ENCODE results near the gene NBPF12.
"Not testable (repeated sequence)": the region's sequence is repeated elsewhere in the genome, so short reads cannot be mapped to it uniquely, and the experiment has no call there.

Gene NBPF12

DNA sequence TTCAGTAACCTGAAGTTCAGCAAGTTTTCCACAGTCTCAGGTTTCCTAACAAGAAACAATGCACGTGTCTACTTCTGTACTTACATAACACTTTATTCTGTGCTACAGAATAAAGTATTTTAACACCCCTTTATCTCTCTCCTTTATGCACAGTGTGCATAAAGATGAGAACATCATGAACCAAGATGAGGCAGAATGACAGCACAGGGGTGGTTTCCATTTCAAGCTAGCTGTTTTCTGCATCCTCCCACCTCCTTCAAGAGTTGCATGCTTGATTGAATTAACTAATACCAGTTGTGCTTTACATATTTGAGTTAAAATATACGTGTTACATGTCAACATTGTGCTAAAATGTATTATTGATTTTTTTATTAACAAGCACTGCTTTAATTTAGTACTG, 14.0 kb upstream of the NBPF12 start:
- no CpG with 5 or more reads among the region's 2 CpGs for WGBS, 2 donors (ENCODE audit: extremely low coverage in 2 of 2, insufficient read length in 2 of 2, insufficient replicate concordance in 1 of 2)
- H3K27me3 ChIP-seq (ENCODE audit: control insufficient read depth in 3 of 3, insufficient read depth in 3 of 3, low read depth in 1 of 3, low read length in 3 of 3); H4K8ac ChIP-seq (ENCODE audit: low read depth, low read length); H3K9ac ChIP-seq (ENCODE audit: low read depth, low read length, poor library complexity); H4K91ac ChIP-seq (ENCODE audit: low read depth, low read length, poor library complexity); H3K4me1 ChIP-seq (ENCODE audit: control insufficient read depth in 2 of 2, insufficient read depth in 1 of 2, low read depth in 1 of 2, low read length in 2 of 2); H2AFZ ChIP-seq (ENCODE audit: low read length); H3K27ac ChIP-seq (replicated peaks; ENCODE audit: low read length); H3K4ac ChIP-seq (ENCODE audit: low read length); H3K23ac ChIP-seq (ENCODE audit: low read depth, low read length, poor library complexity); H3K79me1 ChIP-seq (ENCODE audit: low read depth, low read length); H2BK12ac ChIP-seq (ENCODE audit: low read length); H3K36me3 ChIP-seq (replicated peaks in 1 of 2; ENCODE audit: control insufficient read depth in 2 of 2, insufficient read depth in 2 of 2, low read length in 2 of 2); H3K4me3 ChIP-seq (ENCODE audit: low read length in 2 of 2); H2AK5ac ChIP-seq (ENCODE audit: low read depth, low read length); H3K18ac ChIP-seq (ENCODE audit: low read length); H2BK5ac ChIP-seq (ENCODE audit: low read length); H3K14ac ChIP-seq (ENCODE audit: low read length); H2BK15ac ChIP-seq (ENCODE audit: low read length); H3K4me2 ChIP-seq (ENCODE audit: insufficient read depth, low read length, poor library complexity, severe bottlenecking); H3K9me3 ChIP-seq (replicated peaks in 1 of 2; ENCODE audit: control insufficient read depth in 2 of 2, insufficient read depth in 1 of 2, low read depth in 1 of 2, low read length in 2 of 2); H2BK120ac ChIP-seq (ENCODE audit: low read depth, low read length); DNase-seq (ENCODE audit: low spot score): not testable (repeated sequence)

DNA sequence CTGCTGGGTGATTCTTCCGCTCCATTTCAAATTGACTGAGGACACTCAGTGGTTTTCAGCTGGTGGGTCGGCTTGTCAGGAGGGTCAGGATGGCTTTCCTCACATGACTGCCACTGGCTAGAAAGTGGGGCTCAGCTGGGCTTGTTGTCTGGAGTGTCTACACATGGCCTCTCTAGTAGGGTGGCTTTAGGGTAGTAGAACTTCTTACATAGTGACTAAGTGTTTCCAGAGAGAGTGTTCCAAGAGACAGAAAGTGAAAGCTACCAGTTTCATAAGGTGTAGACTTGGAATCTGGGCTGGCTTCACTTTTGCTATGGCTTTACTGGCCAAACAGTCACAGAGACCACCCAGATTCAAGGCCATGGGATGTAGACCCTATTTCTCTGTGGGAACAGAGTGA, 11.7 kb upstream of the NBPF12 start:
- not testable (repeated sequence) for H2BK15ac ChIP-seq (ENCODE audit: low read length); H3K23ac ChIP-seq (ENCODE audit: low read depth, low read length, poor library complexity); H4K8ac ChIP-seq (ENCODE audit: low read depth, low read length); H3K9me3 ChIP-seq (replicated peaks in 1 of 2; ENCODE audit: control insufficient read depth in 2 of 2, insufficient read depth in 1 of 2, low read depth in 1 of 2, low read length in 2 of 2); H3K4me3 ChIP-seq (ENCODE audit: low read length in 2 of 2); H4K91ac ChIP-seq (ENCODE audit: low read depth, low read length, poor library complexity); H3K27me3 ChIP-seq (ENCODE audit: control insufficient read depth in 3 of 3, insufficient read depth in 3 of 3, low read depth in 1 of 3, low read length in 3 of 3); H3K9ac ChIP-seq (ENCODE audit: low read depth, low read length, poor library complexity); H3K4ac ChIP-seq (ENCODE audit: low read length); H3K4me2 ChIP-seq (ENCODE audit: insufficient read depth, low read length, poor library complexity, severe bottlenecking); H2BK5ac ChIP-seq (ENCODE audit: low read length); H2BK120ac ChIP-seq (ENCODE audit: low read depth, low read length); H2AK5ac ChIP-seq (ENCODE audit: low read depth, low read length); H3K36me3 ChIP-seq (replicated peaks in 1 of 2; ENCODE audit: control insufficient read depth in 2 of 2, insufficient read depth in 2 of 2, low read length in 2 of 2); H3K79me1 ChIP-seq (ENCODE audit: low read depth, low read length); H3K27ac ChIP-seq (replicated peaks; ENCODE audit: low read length); H3K18ac ChIP-seq (ENCODE audit: low read length); DNase-seq (ENCODE audit: low spot score); H2BK12ac ChIP-seq (ENCODE audit: low read length); H3K14ac ChIP-seq (ENCODE audit: low read length); H3K4me1 ChIP-seq (ENCODE audit: control insufficient read depth in 2 of 2, insufficient read depth in 1 of 2, low read depth in 1 of 2, low read length in 2 of 2); H2AFZ ChIP-seq (ENCODE audit: low read length)
- WGBS, 2 donors (ENCODE audit: extremely low coverage in 2 of 2, insufficient read length in 2 of 2, insufficient replicate concordance in 1 of 2) = no CpG with 5 or more reads among the region's 2 CpGs

DNA sequence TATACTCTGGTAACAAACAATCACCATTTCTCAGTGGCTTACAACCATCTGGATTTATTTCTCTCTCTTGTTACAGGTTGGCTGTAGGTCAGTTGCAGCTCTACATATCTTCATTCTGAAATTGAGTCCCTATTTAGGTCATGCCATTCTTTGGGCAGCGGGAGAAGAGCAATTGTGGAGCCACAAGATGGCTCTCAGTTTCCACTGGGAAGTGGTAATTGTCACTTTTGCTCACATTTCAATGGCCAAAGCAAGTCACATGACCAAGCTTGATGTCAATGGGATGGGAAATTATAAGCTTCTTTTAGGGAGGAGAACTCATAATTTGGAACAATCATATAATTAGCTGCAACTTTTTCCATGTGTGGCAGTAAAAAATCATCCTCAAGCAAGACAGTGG, 7.9 kb upstream of the NBPF12 start:
- H2AFZ ChIP-seq (ENCODE audit: low read length); H4K8ac ChIP-seq (ENCODE audit: low read depth, low read length); H2BK15ac ChIP-seq (ENCODE audit: low read length); H2BK5ac ChIP-seq (ENCODE audit: low read length); H3K4me1 ChIP-seq (ENCODE audit: control insufficient read depth in 2 of 2, insufficient read depth in 1 of 2, low read depth in 1 of 2, low read length in 2 of 2); H2BK120ac ChIP-seq (ENCODE audit: low read depth, low read length); H3K4me3 ChIP-seq (ENCODE audit: low read length in 2 of 2); H3K27me3 ChIP-seq (ENCODE audit: control insufficient read depth in 3 of 3, insufficient read depth in 3 of 3, low read depth in 1 of 3, low read length in 3 of 3); H3K4ac ChIP-seq (ENCODE audit: low read length); DNase-seq (ENCODE audit: low spot score); H2BK12ac ChIP-seq (ENCODE audit: low read length); H3K14ac ChIP-seq (ENCODE audit: low read length); H3K9me3 ChIP-seq (replicated peaks in 1 of 2; ENCODE audit: control insufficient read depth in 2 of 2, insufficient read depth in 1 of 2, low read depth in 1 of 2, low read length in 2 of 2); H3K79me1 ChIP-seq (ENCODE audit: low read depth, low read length); H2AK5ac ChIP-seq (ENCODE audit: low read depth, low read length); H3K23ac ChIP-seq (ENCODE audit: low read depth, low read length, poor library complexity); H3K9ac ChIP-seq (ENCODE audit: low read depth, low read length, poor library complexity); H3K4me2 ChIP-seq (ENCODE audit: insufficient read depth, low read length, poor library complexity, severe bottlenecking); H4K91ac ChIP-seq (ENCODE audit: low read depth, low read length, poor library complexity); H3K27ac ChIP-seq (replicated peaks; ENCODE audit: low read length); H3K36me3 ChIP-seq (replicated peaks in 1 of 2; ENCODE audit: control insufficient read depth in 2 of 2, insufficient read depth in 2 of 2, low read length in 2 of 2); H3K18ac ChIP-seq (ENCODE audit: low read length): not testable (repeated sequence)
- no CpG with 5 or more reads among the region's 1 CpG for WGBS, 2 donors (ENCODE audit: extremely low coverage in 2 of 2, insufficient read length in 2 of 2, insufficient replicate concordance in 1 of 2)

GRCh38 chr1:146934390-146935223, 3.5 kb upstream of the NBPF12 start:
- not testable (repeated sequence) for H4K8ac ChIP-seq (ENCODE audit: low read depth, low read length); H3K27ac ChIP-seq (replicated peaks; ENCODE audit: low read length); H2BK120ac ChIP-seq (ENCODE audit: low read depth, low read length); H3K36me3 ChIP-seq (replicated peaks in 1 of 2; ENCODE audit: control insufficient read depth in 2 of 2, insufficient read depth in 2 of 2, low read length in 2 of 2); H3K4me3 ChIP-seq (ENCODE audit: low read length in 2 of 2); DNase-seq (ENCODE audit: low spot score); H3K4ac ChIP-seq (ENCODE audit: low read length); H3K18ac ChIP-seq (ENCODE audit: low read length); H3K9me3 ChIP-seq (replicated peaks in 1 of 2; ENCODE audit: control insufficient read depth in 2 of 2, insufficient read depth in 1 of 2, low read depth in 1 of 2, low read length in 2 of 2); H3K9ac ChIP-seq (ENCODE audit: low read depth, low read length, poor library complexity); H2BK15ac ChIP-seq (ENCODE audit: low read length); H2BK5ac ChIP-seq (ENCODE audit: low read length); H2AFZ ChIP-seq (ENCODE audit: low read length); H3K4me2 ChIP-seq (ENCODE audit: insufficient read depth, low read length, poor library complexity, severe bottlenecking); H3K23ac ChIP-seq (ENCODE audit: low read depth, low read length, poor library complexity); H4K91ac ChIP-seq (ENCODE audit: low read depth, low read length, poor library complexity); H2BK12ac ChIP-seq (ENCODE audit: low read length); H3K79me1 ChIP-seq (ENCODE audit: low read depth, low read length); H3K4me1 ChIP-seq (ENCODE audit: control insufficient read depth in 2 of 2, insufficient read depth in 1 of 2, low read depth in 1 of 2, low read length in 2 of 2); H3K27me3 ChIP-seq (ENCODE audit: control insufficient read depth in 3 of 3, insufficient read depth in 3 of 3, low read depth in 1 of 3, low read length in 3 of 3); H2AK5ac ChIP-seq (ENCODE audit: low read depth, low read length); H3K14ac ChIP-seq (ENCODE audit: low read length)
- no CpG with 5 or more reads among the region's 8 CpGs for WGBS, 2 donors (ENCODE audit: extremely low coverage in 2 of 2, insufficient read length in 2 of 2, insufficient replicate concordance in 1 of 2)

All from neuronal stem cell (in vitro differentiated cells).